ENCODE measurements around the gene FOXP1.

The FOXP1 gene

DNA sequence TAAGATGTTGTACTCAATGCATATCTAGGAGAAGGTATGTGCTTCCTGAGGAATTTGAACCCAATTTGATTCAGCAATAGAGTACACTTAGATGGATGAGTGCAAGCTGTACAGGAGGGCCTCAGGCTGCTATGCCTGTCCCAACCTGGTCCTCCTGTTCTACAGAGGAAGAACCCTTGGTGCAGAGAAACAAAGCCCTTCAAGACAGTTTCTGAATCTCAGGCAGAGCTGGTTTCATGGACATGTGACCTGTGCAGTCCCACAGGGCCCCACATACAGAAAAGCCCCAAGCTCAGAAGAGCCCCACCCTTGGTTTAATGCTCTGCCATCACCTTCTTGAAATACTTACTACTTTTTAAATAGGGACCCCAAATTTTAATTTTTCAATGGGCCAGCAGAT is 15.3 kb downstream of the FOXP1 start:
- TF ChIP-seq, protein P1, sequence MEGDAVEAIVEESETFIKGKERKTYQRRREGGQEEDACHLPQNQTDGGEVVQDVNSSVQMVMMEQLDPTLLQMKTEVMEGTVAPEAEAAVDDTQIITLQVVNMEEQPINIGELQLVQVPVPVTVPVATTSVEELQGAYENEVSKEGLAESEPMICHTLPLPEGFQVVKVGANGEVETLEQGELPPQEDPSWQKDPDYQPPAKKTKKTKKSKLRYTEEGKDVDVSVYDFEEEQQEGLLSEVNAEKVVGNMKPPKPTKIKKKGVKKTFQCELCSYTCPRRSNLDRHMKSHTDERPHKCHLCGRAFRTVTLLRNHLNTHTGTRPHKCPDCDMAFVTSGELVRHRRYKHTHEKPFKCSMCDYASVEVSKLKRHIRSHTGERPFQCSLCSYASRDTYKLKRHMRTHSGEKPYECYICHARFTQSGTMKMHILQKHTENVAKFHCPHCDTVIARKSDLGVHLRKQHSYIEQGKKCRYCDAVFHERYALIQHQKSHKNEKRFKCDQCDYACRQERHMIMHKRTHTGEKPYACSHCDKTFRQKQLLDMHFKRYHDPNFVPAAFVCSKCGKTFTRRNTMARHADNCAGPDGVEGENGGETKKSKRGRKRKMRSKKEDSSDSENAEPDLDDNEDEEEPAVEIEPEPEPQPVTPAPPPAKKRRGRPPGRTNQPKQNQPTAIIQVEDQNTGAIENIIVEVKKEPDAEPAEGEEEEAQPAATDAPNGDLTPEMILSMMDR (IDR thresholded peaks at IDR 0.05; ENCODE audit: low read depth, low read length): no peak
- DNase-seq (ENCODE audit: low read depth in 2 of 2): no peak
- no peak overlapping the region for H3K4me3 ChIP-seq (replicated peaks in 1 of 2; ENCODE audit: low read depth in 2 of 2, low read length in 2 of 2)

DNA sequence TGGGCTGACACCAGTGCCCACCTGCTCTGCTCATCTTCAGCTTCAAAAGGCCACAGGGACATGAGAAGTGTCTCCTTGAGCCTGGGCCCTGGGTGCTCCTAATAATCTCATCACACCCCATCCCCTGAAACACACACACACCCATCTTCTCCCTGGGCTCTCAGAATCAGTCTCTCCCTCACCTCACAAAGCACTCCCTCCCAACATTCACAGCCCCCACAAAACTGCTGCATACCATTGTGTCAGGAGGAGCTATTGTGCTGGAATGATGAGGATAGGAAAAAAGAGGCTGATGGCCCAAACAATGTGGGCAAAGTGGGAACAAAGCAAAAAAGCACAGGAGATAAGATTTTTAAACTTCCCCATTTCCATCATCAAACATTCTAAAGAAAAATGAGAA is 16.8 kb downstream of the FOXP1 start:
- no peak overlapping the region for H3K4me3 ChIP-seq (replicated peaks in 1 of 2; ENCODE audit: low read depth in 2 of 2, low read length in 2 of 2)
- no peak for DNase-seq (ENCODE audit: low read depth in 2 of 2)
- TF ChIP-seq, protein P1 (IDR thresholded peaks at IDR 0.05; ENCODE audit: low read depth, low read length): no peak

DNA sequence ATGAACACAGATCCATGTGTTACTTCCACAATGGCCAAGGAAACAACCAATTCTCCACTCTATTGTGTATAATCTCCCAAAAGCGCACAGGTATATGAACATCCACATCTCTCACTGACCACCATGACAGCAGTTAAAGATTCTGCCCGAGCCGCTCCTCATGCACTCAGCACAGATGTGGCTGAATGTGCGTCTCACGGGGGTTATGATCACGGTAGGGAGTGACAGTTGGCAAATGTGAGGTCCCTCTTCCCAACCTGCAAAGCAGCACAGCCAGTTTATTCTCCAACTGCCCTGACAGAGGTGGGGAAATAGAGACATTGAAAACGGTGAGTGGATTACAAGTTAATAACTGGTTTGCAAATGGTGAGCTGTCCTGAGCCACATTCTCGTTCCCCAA is 17.6 kb downstream of the FOXP1 start:
- TF ChIP-seq, protein P1 (IDR thresholded peaks at IDR 0.05; ENCODE audit: low read depth, low read length): no peak
- DNase-seq (ENCODE audit: low read depth in 2 of 2): no peak
- H3K4me3 ChIP-seq (replicated peaks in 1 of 2; ENCODE audit: low read depth in 2 of 2, low read length in 2 of 2): no peak overlapping the region

DNA sequence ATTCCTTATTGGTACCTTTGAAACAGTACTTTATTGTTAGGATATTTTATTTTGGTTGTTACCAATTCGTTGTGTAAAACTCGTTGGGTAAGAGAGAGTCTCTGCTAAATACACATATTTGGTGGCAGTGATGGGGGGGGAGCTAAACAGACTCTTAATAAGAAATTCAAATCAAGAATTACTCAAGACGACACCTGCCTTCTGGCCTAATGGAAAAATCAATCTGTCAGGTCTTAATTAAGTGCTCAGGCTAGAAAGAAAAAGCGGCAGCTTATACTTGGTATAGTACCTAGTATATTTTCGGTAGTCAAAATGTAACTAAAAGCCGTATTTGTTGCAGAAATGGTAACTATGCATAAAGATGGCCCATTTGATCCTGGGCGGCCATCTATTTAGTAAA is 18.2 kb downstream of the FOXP1 start:
- DNase-seq (ENCODE audit: low read depth in 2 of 2): no peak
- TF ChIP-seq, protein P1 (IDR thresholded peaks at IDR 0.05; ENCODE audit: low read depth, low read length): no peak
- H3K4me3 ChIP-seq (replicated peaks in 1 of 2; ENCODE audit: low read depth in 2 of 2, low read length in 2 of 2): no peak overlapping the region

DNA sequence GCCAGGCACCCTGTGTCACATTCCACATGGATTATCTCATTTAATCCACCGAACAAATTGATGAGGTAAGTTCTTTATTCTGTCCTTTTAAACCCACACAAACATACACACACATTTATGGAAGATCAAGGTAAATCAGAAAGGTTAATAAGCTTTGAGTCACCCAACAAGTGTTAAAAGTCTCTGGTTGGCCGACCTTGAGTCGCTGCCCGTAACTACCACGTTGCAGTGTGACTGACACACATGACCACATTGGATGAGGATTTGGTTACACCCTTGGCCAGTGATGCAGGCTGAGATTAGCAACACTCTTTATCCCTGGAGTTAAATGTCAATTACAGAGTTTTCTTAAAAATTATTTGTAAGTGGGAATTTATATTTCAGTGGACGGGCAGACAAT is 19.2 kb downstream of the FOXP1 start:
- TF ChIP-seq, protein P1 (IDR thresholded peaks at IDR 0.05; ENCODE audit: low read depth, low read length): no peak
- DNase-seq (ENCODE audit: low read depth in 2 of 2): no peak

DNA sequence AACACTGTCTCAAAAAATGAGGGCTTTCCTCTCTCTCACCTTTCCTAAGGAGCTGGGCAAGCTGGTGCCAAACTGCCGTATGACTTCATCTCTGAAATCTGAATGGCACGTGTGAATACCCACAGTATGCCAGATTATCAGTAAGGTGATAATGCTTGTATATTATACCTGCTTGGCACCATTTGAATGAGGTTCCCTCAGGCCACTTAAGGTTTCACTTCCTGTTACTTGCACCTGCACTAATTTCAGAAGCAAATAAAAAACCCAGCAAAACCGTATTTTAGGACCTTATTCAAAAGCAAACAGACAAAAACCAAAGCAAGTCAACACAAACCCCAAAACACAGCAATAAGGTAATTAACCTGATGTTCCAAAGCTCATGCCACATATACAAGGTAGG is 19.7 kb downstream of the FOXP1 start:
- H3K4me3 ChIP-seq (replicated peaks in 1 of 2; ENCODE audit: low read depth in 2 of 2, low read length in 2 of 2): no peak overlapping the region
- DNase-seq (ENCODE audit: low read depth in 2 of 2): no peak
- TF ChIP-seq, protein P1 (IDR thresholded peaks at IDR 0.05; ENCODE audit: low read depth, low read length): no peak

More for the DNA sequence above, 19.2 kb downstream of the FOXP1 start:
- H3K4me3 ChIP-seq (replicated peaks in 1 of 2; ENCODE audit: low read depth in 2 of 2, low read length in 2 of 2): no peak overlapping the region

DNA sequence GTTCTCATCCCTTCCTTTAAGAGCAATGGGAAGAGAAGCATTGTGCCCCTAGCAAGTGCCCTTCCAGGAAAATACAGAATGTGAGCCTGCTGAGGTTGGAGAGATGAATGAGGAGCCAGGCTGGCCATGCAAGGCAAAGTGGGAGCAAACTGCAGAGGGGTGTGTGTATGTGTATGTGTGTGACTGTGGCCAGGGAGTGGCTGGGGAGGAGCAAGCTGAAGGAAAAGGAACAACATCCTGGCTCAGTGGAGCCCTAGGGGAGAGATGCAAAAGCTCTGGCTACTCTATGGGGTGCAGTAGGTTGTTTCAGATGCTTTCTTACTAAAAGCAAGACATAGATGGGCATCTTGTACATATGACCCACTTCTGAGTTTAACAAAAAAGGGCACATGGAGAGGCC is 20.6 kb downstream of the FOXP1 start:
- no peak overlapping the region for H3K4me3 ChIP-seq (replicated peaks in 1 of 2; ENCODE audit: low read depth in 2 of 2, low read length in 2 of 2)
- no peak for DNase-seq (ENCODE audit: low read depth in 2 of 2)
- TF ChIP-seq, protein P1 (IDR thresholded peaks at IDR 0.05; ENCODE audit: low read depth, low read length): no peak

Measured in cardiac fibroblast (primary cell).